Smooth muscle cell (in vitro differentiated cells): ENCODE data around the gene CDC42EP3. TPM values are rescaled to one million over a fixed set of nuclear protein-coding genes. Genes with fewer than 3 reads are reported as not detected.

Experiments
- DNase-seq: peaks from one replicate; lab custom pipeline; 2025; ENCODE audit not compliant: unreplicated experiment; lab: John Stamatoyannopoulos, UW
- H2AFZ ChIP-seq: fragments of 200-600 bp; sonication (generic); 2 replicates; pipeline ENCODE4 v1.6.0; 2016; ENCODE audit warnings: antibody characterized with exemption, low read depth, mild to moderate bottlenecking
- H3F3A ChIP-seq: fragments of 200-600 bp; sonication (generic); 2 replicates; pipeline ENCODE4 v1.6.0; 2017; ENCODE audit warnings: antibody characterized with exemption, low read depth
- H3K27ac ChIP-seq: fragments of 200-600 bp; sonication (generic); 2 replicates; pipeline ENCODE4 v1.5.1; 2016; ENCODE audit warnings: low read depth, mild to moderate bottlenecking
- H3K27me3 ChIP-seq: fragments of 200-600 bp; sonication (generic); 2 replicates; pipeline ENCODE4 v1.6.1; 2016; ENCODE audit warnings: low read depth, mild to moderate bottlenecking
- H3K36me3 ChIP-seq: fragments of 200-600 bp; sonication (generic); 2 replicates; pipeline ENCODE4 v1.5.1; 2016; ENCODE audit warnings: low read depth
- H3K4me1 ChIP-seq: fragments of 200-600 bp; sonication (generic); 2 replicates; pipeline ENCODE4 v1.5.1; 2016; ENCODE audit warnings: low read depth
- H3K4me2 ChIP-seq: fragments of 200-600 bp; sonication (generic); 2 replicates; pipeline ENCODE4 v1.6.0; 2016; ENCODE audit warnings: mild to moderate bottlenecking
- H3K4me3 ChIP-seq: fragments of 200-600 bp; sonication (generic); 2 replicates; pipeline ENCODE4 v1.5.1; 2016; ENCODE audit warnings: mild to moderate bottlenecking
- H3K79me2 ChIP-seq: fragments of 200-600 bp; sonication (generic); 2 replicates; pipeline ENCODE4 v1.6.0; 2016; ENCODE audit warnings: low read depth, mild to moderate bottlenecking
- H3K9ac ChIP-seq: fragments of 200-600 bp; sonication (generic); 2 replicates; pipeline ENCODE4 v1.6.0; 2016; ENCODE audit warnings: low read depth
- H3K9me3 ChIP-seq: fragments of 200-600 bp; sonication (generic); replicated peaks from 2 replicates; pipeline ENCODE4 v1.5.1; 2016; ENCODE audit warnings: low read depth
- H4K20me1 ChIP-seq: fragments of 200-600 bp; sonication (generic); 2 replicates; pipeline ENCODE4 v1.6.0; 2016; ENCODE audit warnings: low read depth
- CTCF ChIP-seq: fragments of 200-600 bp; sonication (generic); IDR thresholded peaks from 2 replicates; pipeline ENCODE4 v1.5.1; 2017; ENCODE audit warnings: borderline replicate concordance, mild to moderate bottlenecking, antibody characterized with exemption; ENCODE audit not compliant: insufficient read depth, poor library complexity, severe bottlenecking
- WGBS: methylation state at CpG from one replicate; pipeline ENCODE4 v1.1.7; 2016; ENCODE audit warnings: low lambda C conversion rate; 5-methylcytosine and 5-hydroxymethylcytosine counted together
- polyA plus RNA-seq: library from polyadenylated mRNA; unstranded; fragments of >200 nt; fragmentation: Nextera tagmentation; extraction: Ambion mirVana; gene quantifications from 2 replicates; pipeline ENCODE4 v1.2.1, GENCODE V29; 2016
- total RNA-seq: library from RNA; depleted of rRNA; stranded (reverse); fragments of >200 nt; gene quantifications from 2 replicates; pipeline ENCODE4 v1.2.3, GENCODE V29; 2014

Gene CDC42EP3
- total and polyA plus RNA-seq, 2 experiments from 2014 or later: 40.0 to 51.1 TPM

GRCh38 chr2:37653093-37653492 lies 18.3 kb downstream of the CDC42EP3 start:
- no peaks in the 10 kb centered on the region for H3K27me3 ChIP-seq
- H3K4me2 ChIP-seq: no peak overlapping the region
- no peak overlapping the region for H3K4me3 ChIP-seq
- no peaks in the 10 kb centered on the region for H3F3A ChIP-seq
- H3K9me3 ChIP-seq: no peaks in the 10 kb centered on the region
- DNase-seq: no peak
- H2AFZ ChIP-seq: no peak overlapping the region
- 89% methylated on average over 6 of the region's 6 CpGs for WGBS
- peaks cover 37% of the 10 kb centered on the region for H3K4me1 ChIP-seq
- H3K79me2 ChIP-seq: peaks cover 87% of the 10 kb centered on the region
- H3K27ac ChIP-seq: peak overlapping the region; percentile 59
- TF ChIP-seq CTCF: no peak
- no peak overlapping the region for H3K9ac ChIP-seq
- H3K36me3 ChIP-seq: no peaks in the 10 kb centered on the region
- H4K20me1 ChIP-seq: peaks cover 85% of the 10 kb centered on the region

GRCh38 chr2:37652199-37652640 lies 19.2 kb downstream of the CDC42EP3 start:
- Histone ChIP-seq H3K9ac (no peak overlapping the region), H4K20me1 (peaks cover 85% of the 10 kb centered on the region), H3K4me2 (no peak overlapping the region)

GRCh38 chr2:37650548-37651093 lies 20.8 kb downstream of the CDC42EP3 start:
- Histone ChIP-seq H3K4me1 (peaks cover 24% of the 10 kb centered on the region), H3K27ac (no peak overlapping the region), H3K27me3 (no peaks in the 10 kb centered on the region), H3F3A (no peaks in the 10 kb centered on the region), H3K4me2 (no peak overlapping the region), H3K4me3 (no peak overlapping the region), H2AFZ (no peak overlapping the region), H4K20me1 (peaks cover 86% of the 10 kb centered on the region), H3K9ac (no peak overlapping the region), H3K36me3 (peaks cover under 1% of the 10 kb centered on the region), H3K9me3 (no peaks in the 10 kb centered on the region), H3K79me2 (peaks cover 75% of the 10 kb centered on the region)
- no peak for DNase-seq
- 93% methylated on average over 3 of the region's 3 CpGs for WGBS
- no peak for TF ChIP-seq CTCF

More at GRCh38 chr2:37652199-37652640, 19.2 kb downstream of the CDC42EP3 start:
- H3F3A ChIP-seq: no peaks in the 10 kb centered on the region
- no peak for DNase-seq
- H3K36me3 ChIP-seq: no peaks in the 10 kb centered on the region
- no peak overlapping the region for H2AFZ ChIP-seq
- H3K4me3 ChIP-seq: no peak overlapping the region
- H3K27me3 ChIP-seq: no peaks in the 10 kb centered on the region
- H3K79me2 ChIP-seq: peaks cover 82% of the 10 kb centered on the region
- no peaks in the 10 kb centered on the region for H3K9me3 ChIP-seq
- TF ChIP-seq CTCF: no peak
- 82% methylated on average over 5 of the region's 5 CpGs for WGBS
- H3K4me1 ChIP-seq: peaks cover 28% of the 10 kb centered on the region
- H3K27ac ChIP-seq: peak overlapping the region; percentile 59

- 86% methylated on average over 3 of the region's 3 CpGs for WGBS
- no peaks in the 10 kb centered on the region for H3F3A ChIP-seq
- peaks cover 82% of the 10 kb centered on the region for H3K79me2 ChIP-seq
- DNase-seq: no peak
- no peak overlapping the region for H3K27ac ChIP-seq
- H3K9me3 ChIP-seq: no peaks in the 10 kb centered on the region
- peaks cover 13% of the 10 kb centered on the region for H3K4me1 ChIP-seq
- H3K4me2 ChIP-seq: no peak overlapping the region
- peaks cover 4% of the 10 kb centered on the region for H3K36me3 ChIP-seq
- no peak for TF ChIP-seq CTCF
- H3K4me3 ChIP-seq: no peak overlapping the region
- H4K20me1 ChIP-seq: peaks cover 96% of the 10 kb centered on the region
- H3K9ac ChIP-seq: no peak overlapping the region
- no peaks in the 10 kb centered on the region for H3K27me3 ChIP-seq
- no peak overlapping the region for H2AFZ ChIP-seq
Measured at GRCh38 chr2:37649518-37649917, 21.9 kb downstream of the CDC42EP3 start.
